ENCODE measurements around the gene MACROD2. TPM values are rescaled to one million over a fixed set of nuclear protein-coding genes. Genes with fewer than 3 reads are reported as not detected.

MACROD2 gene
- total RNA-seq, 1 experiment from 2014 or later: 3.7 TPM

DNA sequence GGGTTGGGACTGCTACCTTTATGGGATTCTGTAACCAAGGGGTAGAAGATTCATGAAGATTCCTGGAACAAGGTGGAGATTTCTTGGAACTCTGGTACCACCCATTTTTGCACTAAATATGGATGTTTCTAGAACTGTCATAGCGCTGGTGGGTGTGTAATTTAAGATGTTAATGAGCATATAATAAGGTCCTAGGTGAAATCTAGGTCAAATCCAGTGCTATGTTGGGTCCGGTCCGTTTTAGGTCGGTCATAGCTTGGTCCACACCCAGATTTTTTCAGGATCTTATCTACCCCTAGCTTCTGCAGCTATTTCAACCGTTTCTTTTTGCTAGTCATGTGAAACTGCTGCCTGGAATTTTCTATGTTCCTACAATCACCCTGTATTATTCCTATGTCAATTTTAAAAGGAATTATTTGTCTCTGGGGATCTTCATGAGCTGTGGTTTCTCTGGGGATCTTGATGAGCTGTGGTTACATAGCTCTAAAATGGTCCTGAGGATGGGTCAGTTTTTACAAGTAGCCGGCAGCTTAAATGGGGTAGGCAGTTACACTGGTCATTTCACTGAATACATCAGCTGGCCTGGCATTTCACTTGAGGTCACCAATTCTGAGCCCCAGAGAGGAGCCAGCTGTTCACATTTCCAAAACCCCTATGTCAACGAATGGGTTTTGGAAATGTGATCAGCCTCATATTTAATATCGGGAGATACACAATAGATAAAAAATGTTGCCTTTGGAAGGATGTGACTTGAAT is 994.4 kb downstream of the MACROD2 start:
- Histone ChIP-seq H3K9ac (ENCODE audit: low read length) (no peak overlapping the region), H3K4me2 (ENCODE audit: low read length) (no peak overlapping the region), H2AFZ (ENCODE audit: low read depth, low read length, poor library complexity, severe bottlenecking) (no peak overlapping the region), H4K20me1 (ENCODE audit: insufficient read depth) (no peaks in the 10 kb centered on the region), H3K27ac (ENCODE audit: low read depth, low read length) (no peak overlapping the region), H3K9me2 (ENCODE audit: insufficient read depth) (no peaks in the 10 kb centered on the region), H3K4me1 (ENCODE audit: control insufficient read depth in 1 of 2, insufficient read depth in 2 of 2, low read length in 2 of 2) (peaks cover 10 to 19% of the 10 kb centered on the region in 2 experiments), H3K79me2 (ENCODE audit: insufficient read depth, low read length) (no peaks in the 10 kb centered on the region), H3K4me3 (replicated peaks in 1 of 2; ENCODE audit: low read depth in 1 of 2, low read length in 2 of 2) (no peak overlapping the region), H3K9me3 (ENCODE audit: control insufficient read depth in 1 of 2, insufficient read depth in 1 of 2, low read depth in 1 of 2, low read length in 2 of 2) (no peaks in the 10 kb centered on the region), H3K27me3 (ENCODE audit: insufficient read depth, low read length) (no peaks in the 10 kb centered on the region), H3K36me3 (ENCODE audit: control insufficient read depth in 1 of 2, insufficient read depth in 2 of 2, low read length in 2 of 2) (no peaks in the 10 kb centered on the region)
- intact Hi-C loops (cut with micrococcal nuclease): no loop called here
- ChIA-PET RAD21 (ENCODE audit: low non-redundant PET in 1 of 2, low total read pairs in 2 of 2, uncharacterized antibody in 2 of 2, unreplicated experiment in 2 of 2) (no interaction called here), POLR2A (no interaction called here), CTCF (no interaction called here)
- no peak for TF ChIP-seq ZFX (IDR thresholded peaks at IDR 0.05)
- no peak for TF ChIP-seq ELF1 (IDR thresholded peaks at IDR 0.05; ENCODE audit: borderline replicate concordance, low read depth)
- TF ChIP-seq SRF (IDR thresholded peaks at IDR 0.05; ENCODE audit: low read depth): no peak
- TF ChIP-seq, protein P1, sequence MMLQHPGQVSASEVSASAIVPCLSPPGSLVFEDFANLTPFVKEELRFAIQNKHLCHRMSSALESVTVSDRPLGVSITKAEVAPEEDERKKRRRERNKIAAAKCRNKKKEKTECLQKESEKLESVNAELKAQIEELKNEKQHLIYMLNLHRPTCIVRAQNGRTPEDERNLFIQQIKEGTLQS (IDR thresholded peaks at IDR 0.05): no peak
- no peak for TF ChIP-seq RAD21 (IDR thresholded peaks at IDR 0.05; ENCODE audit: low read depth)
- ATAC-seq (no peak), DNase-seq (ENCODE audit: low read depth, low spot score) (no peak)
- no TSS peak for BruUV-seq (replicated peaks)

DNA sequence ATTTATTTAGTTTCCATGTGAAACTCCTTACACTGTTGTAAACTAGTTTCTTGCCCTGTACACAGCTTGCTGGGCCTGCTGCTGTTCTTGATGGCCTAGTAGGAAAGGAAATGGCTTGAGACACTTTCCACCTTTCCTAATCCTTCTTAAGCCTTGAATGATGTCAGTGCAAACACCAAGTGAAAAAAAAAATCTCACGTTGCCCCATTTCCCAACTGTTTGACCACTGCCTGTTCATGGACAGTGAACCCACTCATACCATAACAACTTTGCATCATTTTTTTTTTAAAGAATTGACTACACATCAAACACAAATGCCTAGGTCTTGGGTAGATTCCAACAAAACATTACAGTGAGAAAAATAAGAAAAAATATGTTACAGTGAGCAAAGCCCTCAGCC is 995.7 kb downstream of the MACROD2 start:
- no peaks in the 10 kb centered on the region for H3K9me2 ChIP-seq (ENCODE audit: insufficient read depth)
- no peaks in the 10 kb centered on the region for H3K36me3 ChIP-seq (ENCODE audit: control insufficient read depth in 1 of 2, insufficient read depth in 2 of 2, low read length in 2 of 2)
- ATAC-seq: no peak
- POLR2A ChIA-PET: no interaction called here
- no peak overlapping the region for H3K4me3 ChIP-seq (replicated peaks in 1 of 2; ENCODE audit: low read depth in 1 of 2, low read length in 2 of 2)
- H4K20me1 ChIP-seq (ENCODE audit: insufficient read depth): no peaks in the 10 kb centered on the region
- H3K79me2 ChIP-seq (ENCODE audit: insufficient read depth, low read length): no peaks in the 10 kb centered on the region
- no peaks in the 10 kb centered on the region for H3K9me3 ChIP-seq (ENCODE audit: control insufficient read depth in 1 of 2, insufficient read depth in 1 of 2, low read depth in 1 of 2, low read length in 2 of 2)
- intact Hi-C loops (cut with micrococcal nuclease): no loop called here
- CTCF ChIA-PET: no interaction called here
- H3K4me1 ChIP-seq (ENCODE audit: control insufficient read depth in 1 of 2, insufficient read depth in 2 of 2, low read length in 2 of 2): peaks cover 2 to 10% of the 10 kb centered on the region in 2 experiments; a peak in 2 of 4 replicates
- H2AFZ ChIP-seq (ENCODE audit: low read depth, low read length, poor library complexity, severe bottlenecking): no peak overlapping the region
- no peak overlapping the region for H3K4me2 ChIP-seq (ENCODE audit: low read length)
- H3K27me3 ChIP-seq (ENCODE audit: insufficient read depth, low read length): no peaks in the 10 kb centered on the region
- H3K9ac ChIP-seq (ENCODE audit: low read length): no peak overlapping the region
- BruUV-seq (replicated peaks): no TSS peak
- no peak overlapping the region for H3K27ac ChIP-seq (ENCODE audit: low read depth, low read length)
- DNase-seq (ENCODE audit: low read depth, low spot score): no peak
- RAD21 ChIA-PET (ENCODE audit: low non-redundant PET in 1 of 2, low total read pairs in 2 of 2, uncharacterized antibody in 2 of 2, unreplicated experiment in 2 of 2): no interaction called here
- no peak for TF ChIP-seq SP1 (IDR thresholded peaks at IDR 0.05; ENCODE audit: low read depth)
- TF ChIP-seq, protein P2, sequence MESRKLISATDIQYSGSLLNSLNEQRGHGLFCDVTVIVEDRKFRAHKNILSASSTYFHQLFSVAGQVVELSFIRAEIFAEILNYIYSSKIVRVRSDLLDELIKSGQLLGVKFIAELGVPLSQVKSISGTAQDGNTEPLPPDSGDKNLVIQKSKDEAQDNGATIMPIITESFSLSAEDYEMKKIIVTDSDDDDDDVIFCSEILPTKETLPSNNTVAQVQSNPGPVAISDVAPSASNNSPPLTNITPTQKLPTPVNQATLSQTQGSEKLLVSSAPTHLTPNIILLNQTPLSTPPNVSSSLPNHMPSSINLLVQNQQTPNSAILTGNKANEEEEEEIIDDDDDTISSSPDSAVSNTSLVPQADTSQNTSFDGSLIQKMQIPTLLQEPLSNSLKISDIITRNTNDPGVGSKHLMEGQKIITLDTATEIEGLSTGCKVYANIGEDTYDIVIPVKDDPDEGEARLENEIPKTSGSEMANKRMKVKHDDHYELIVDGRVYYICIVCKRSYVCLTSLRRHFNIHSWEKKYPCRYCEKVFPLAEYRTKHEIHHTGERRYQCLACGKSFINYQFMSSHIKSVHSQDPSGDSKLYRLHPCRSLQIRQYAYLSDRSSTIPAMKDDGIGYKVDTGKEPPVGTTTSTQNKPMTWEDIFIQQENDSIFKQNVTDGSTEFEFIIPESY (IDR thresholded peaks at IDR 0.05; ENCODE audit: extremely low read depth, insufficient replicate concordance, low read length): no peak
- no peak for TF ChIP-seq SRF (IDR thresholded peaks at IDR 0.05; ENCODE audit: low read depth)
- no peak for TF ChIP-seq FOSL1 (IDR thresholded peaks at IDR 0.05; ENCODE audit: low read depth)
- TF ChIP-seq POLR2A (IDR thresholded peaks at IDR 0.05; ENCODE audit: borderline replicate concordance, extremely low read depth, insufficient read depth, insufficient read length): no peak
- TF ChIP-seq, protein P1 (IDR thresholded peaks at IDR 0.05): no peak
- no peak for TF ChIP-seq ELF1 (IDR thresholded peaks at IDR 0.05; ENCODE audit: borderline replicate concordance, low read depth)
- TF ChIP-seq CEBPB (IDR thresholded peaks at IDR 0.05; ENCODE audit: low read depth): no peak
- TF ChIP-seq YY1 (IDR thresholded peaks at IDR 0.05; ENCODE audit: extremely low read depth, insufficient replicate concordance, low read depth, low read length): no peak
- TF ChIP-seq EGR1 (IDR thresholded peaks at IDR 0.05; ENCODE audit: low read depth): no peak
- no peak for TF ChIP-seq TCF7L2 (IDR thresholded peaks at IDR 0.05; ENCODE audit: borderline replicate concordance, extremely low read depth, insufficient read depth, insufficient read length)
- TF ChIP-seq, protein P3, sequence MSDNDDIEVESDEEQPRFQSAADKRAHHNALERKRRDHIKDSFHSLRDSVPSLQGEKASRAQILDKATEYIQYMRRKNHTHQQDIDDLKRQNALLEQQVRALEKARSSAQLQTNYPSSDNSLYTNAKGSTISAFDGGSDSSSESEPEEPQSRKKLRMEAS (IDR thresholded peaks at IDR 0.05): no peak
- no peak for TF ChIP-seq ZFX (IDR thresholded peaks at IDR 0.05)

All from HCT116 (cell line).